Measurements from ENCODE around the gene VPS35.

Gene VPS35

GRCh38 chr16:46632778-46633733 lies 55.9 kb downstream of the VPS35 start:
- Histone ChIP-seq H3K9me3 (ENCODE audit: control insufficient read depth, insufficient read depth, low read depth, low read length) (no peaks in the 10 kb centered on the region), H3K36me3 (ENCODE audit: control insufficient read depth in 2 of 2, insufficient read depth in 1 of 2, low read length in 2 of 2) (no peaks in the 10 kb centered on the region), H3K4me1 (ENCODE audit: control insufficient read depth, insufficient read depth, low read length) (no peaks in the 10 kb centered on the region; the same call in 1 of the 2 replicates), H3K4me3 (ENCODE audit: low read depth, low read length) (no peak overlapping the region), H3K27ac (ENCODE audit: extremely low read depth, low read depth, low read length) (no peak overlapping the region)
- POLR2A ChIA-PET = interaction anchor here (1.0 kb wide), 1 partner anchor 12 kb away, joined by 3 read pairs; the partner anchor contains the start of gene SHCBP1
- CTCF ChIA-PET = no interaction called here
- TF ChIP-seq PRDM10 (tag by site-specific recombination; IDR thresholded peaks at IDR 0.05) = no peak
- no peak for TF ChIP-seq ZNF776 (tag by site-specific recombination; IDR thresholded peaks at IDR 0.05; ENCODE audit: borderline replicate concordance)
- TF ChIP-seq ZFP69B (tag by site-specific recombination; IDR thresholded peaks at IDR 0.05) = no peak
- TF ChIP-seq ZNF529 (tag by site-specific recombination; IDR thresholded peaks at IDR 0.05; ENCODE audit: insufficient replicate concordance) = no peak
- no peak for TF ChIP-seq ZNF555 (tag by site-specific recombination; conservative IDR thresholded peaks at IDR 0.05)
- TF ChIP-seq REST (tag by site-specific recombination; IDR thresholded peaks at IDR 0.05) = no peak
- no peak for TF ChIP-seq ZFP41 (tag by site-specific recombination; IDR thresholded peaks at IDR 0.05; ENCODE audit: borderline replicate concordance)
- TF ChIP-seq ZNF623 (tag by site-specific recombination; IDR thresholded peaks at IDR 0.05) = no peak
- no peak for TF ChIP-seq ZNF112 (tag by site-specific recombination; IDR thresholded peaks at IDR 0.05)
- TF ChIP-seq ZNF280D (tag by site-specific recombination; IDR thresholded peaks at IDR 0.05) = no peak
- TF ChIP-seq ZEB2 (tag by site-specific recombination; IDR thresholded peaks at IDR 0.05) = no peak
